Colonic mucosa (tissue), 4 donors: ENCODE measurements around the gene SEPTIN3. TPM values are rescaled to one million over a fixed set of nuclear protein-coding genes. Genes with fewer than 3 reads are reported as not detected.

Source experiments
- DNase-seq: peaks from one replicate; pipeline ENCODE4 v3.0.0-alpha.2; 2020
- H3K27ac ChIP-seq: fragments of 200-600 bp; one replicate; pipeline ENCODE4 v1.8.0; 2021
- H3K27me3 ChIP-seq: fragments of 200-600 bp; one replicate; pipeline ENCODE4 v1.8.0; 2021
- H3K36me3 ChIP-seq: fragments of 200-600 bp; one replicate; pipeline ENCODE4 v1.8.0; 2021
- H3K4me1 ChIP-seq: fragments of 200-600 bp; one replicate; pipeline ENCODE4 v1.8.0; 2021; ENCODE audit warnings: mild to moderate bottlenecking
- H3K4me3 ChIP-seq: fragments of 200-600 bp; one replicate; pipeline ENCODE4 v1.8.0; 2021
- H3K9ac ChIP-seq, 2 donors: one replicate each; pipeline ENCODE4 v1.7.0; 2013; ENCODE audit warnings: control low read depth in 2 of 2, low read depth in 2 of 2, low read length in 2 of 2
- H3K9me3 ChIP-seq: fragments of 200-600 bp; one replicate; pipeline ENCODE4 v1.8.0; 2021
- CTCF ChIP-seq: fragments of 200-600 bp; IDR thresholded peaks from one replicate; pipeline ENCODE4 v1.8.0; 2022; ENCODE audit warnings: antibody characterized with exemption, mild to moderate bottlenecking
- intact Hi-C: fragments of 100-400 bp; cut with DNase I; formaldehyde crosslinking; loops from one replicate; pipeline ENCODE4 v1.14.1; 2022
- total RNA-seq, 2 donors: library from RNA; stranded (reverse); fragmentation: NEBNext Ultra II Directional in 1 of 2; extraction: Animal tissue kit (Norgen Biotek cat#: 25700) in 1 of 2; gene quantifications; one replicate each; pipeline ENCODE4 v1.2.1, GENCODE V29; 2021
- donor health status: healthy.
- donor health status: DM: no; HTN: no; CAD: no.
- donor health status: DM: no; HTN: no; CAD: no.

Gene SEPTIN3
- total RNA-seq, 2 donors from 2014 or later, result 0.20 to 0.69 TPM

- intact Hi-C loops, result no loop called here
- no peak for DNase-seq
Measured at GRCh38 chr22:41935015-41935351, 34.3 kb upstream of the SEPTIN3 start.

DNA sequence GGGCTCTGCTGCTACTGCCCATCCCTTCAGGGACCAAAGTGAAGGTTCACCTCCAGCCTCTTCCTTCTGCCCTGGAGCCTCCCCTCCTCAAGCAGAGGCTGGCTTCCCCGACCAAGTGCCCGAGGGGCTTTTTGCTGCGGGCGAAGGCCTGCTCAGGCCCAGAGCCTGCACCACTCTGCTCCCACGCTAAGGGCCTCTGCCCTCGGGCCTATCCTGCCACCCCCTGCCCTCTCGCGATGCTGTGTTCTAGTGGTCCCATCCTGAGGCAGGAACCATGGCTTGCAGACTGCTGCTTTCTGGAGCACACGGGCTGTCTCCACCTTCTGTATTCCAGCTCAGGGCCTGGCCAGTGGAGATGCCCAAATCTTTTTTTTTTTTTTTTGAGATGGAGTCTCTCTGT, 33.7 kb upstream of the SEPTIN3 start:
- H3K27ac ChIP-seq, result no peak overlapping the region
- no peaks in the 10 kb centered on the region for H3K36me3 ChIP-seq

More at GRCh38 chr22:41935015-41935351, 34.3 kb upstream of the SEPTIN3 start:
- H3K9ac ChIP-seq, result no peak overlapping the region
- TF ChIP-seq CTCF, result no peak
- H3K36me3 ChIP-seq, result no peaks in the 10 kb centered on the region
- no peak overlapping the region for H3K27ac ChIP-seq
- no peaks in the 10 kb centered on the region for H3K27me3 ChIP-seq
- H3K4me3 ChIP-seq, result no peak overlapping the region
- H3K4me1 ChIP-seq, result no peaks in the 10 kb centered on the region
- H3K9me3 ChIP-seq, result no peaks in the 10 kb centered on the region

DNA sequence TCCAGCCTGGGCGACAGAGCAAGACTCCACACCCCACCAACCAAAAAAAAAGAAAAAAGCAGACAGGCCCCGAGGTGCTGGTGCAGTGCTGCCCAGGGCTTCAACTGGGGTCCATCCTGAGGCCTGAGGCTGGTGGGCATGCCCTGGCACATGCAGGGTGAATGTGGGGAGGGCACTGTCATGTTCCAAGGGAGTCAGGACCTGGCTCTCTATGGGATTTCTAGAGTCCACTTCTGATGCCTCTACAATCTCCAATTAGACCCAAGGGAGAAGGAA, 32.4 kb upstream of the SEPTIN3 start:
- H3K4me1 ChIP-seq, result no peaks in the 10 kb centered on the region

More for the DNA sequence above, 33.7 kb upstream of the SEPTIN3 start:
- no peak for DNase-seq
- Histone ChIP-seq H3K27me3 (no peaks in the 10 kb centered on the region), H3K4me3 (no peak overlapping the region), H3K9me3 (no peaks in the 10 kb centered on the region), H3K9ac (no peak overlapping the region), H3K4me1 (no peaks in the 10 kb centered on the region)
- TF ChIP-seq CTCF, result no peak
- intact Hi-C loops, result no loop called here

GRCh38 chr22:41939981-41940831, 29.0 kb upstream of the SEPTIN3 start:
- intact Hi-C loops, result loop anchor here (2.0 to 5.0 kb wide), 3 partner anchors 117 to 243 kb away; partner anchors contain the start of gene MEI1
- peak; percentile 95 for DNase-seq
- Histone ChIP-seq H3K9me3 (no peaks in the 10 kb centered on the region), H3K36me3 (no peaks in the 10 kb centered on the region), H3K9ac (peak overlapping the region; percentile 51 to 77), H3K27ac (peak overlapping the region; percentile 91), H3K27me3 (no peaks in the 10 kb centered on the region), H3K4me1 (no peaks in the 10 kb centered on the region), H3K4me3 (no peak overlapping the region)
- TF ChIP-seq CTCF, result no peak

More for the DNA sequence above, 32.4 kb upstream of the SEPTIN3 start:
- no peaks in the 10 kb centered on the region for H3K9me3 ChIP-seq
- H3K36me3 ChIP-seq, result no peaks in the 10 kb centered on the region
- no peak for DNase-seq
- H3K9ac ChIP-seq, result no peak overlapping the region
- no peak for TF ChIP-seq CTCF
- H3K27ac ChIP-seq, result no peak overlapping the region
- intact Hi-C loops, result no loop called here
- H3K27me3 ChIP-seq, result no peaks in the 10 kb centered on the region
- no peak overlapping the region for H3K4me3 ChIP-seq

DNA sequence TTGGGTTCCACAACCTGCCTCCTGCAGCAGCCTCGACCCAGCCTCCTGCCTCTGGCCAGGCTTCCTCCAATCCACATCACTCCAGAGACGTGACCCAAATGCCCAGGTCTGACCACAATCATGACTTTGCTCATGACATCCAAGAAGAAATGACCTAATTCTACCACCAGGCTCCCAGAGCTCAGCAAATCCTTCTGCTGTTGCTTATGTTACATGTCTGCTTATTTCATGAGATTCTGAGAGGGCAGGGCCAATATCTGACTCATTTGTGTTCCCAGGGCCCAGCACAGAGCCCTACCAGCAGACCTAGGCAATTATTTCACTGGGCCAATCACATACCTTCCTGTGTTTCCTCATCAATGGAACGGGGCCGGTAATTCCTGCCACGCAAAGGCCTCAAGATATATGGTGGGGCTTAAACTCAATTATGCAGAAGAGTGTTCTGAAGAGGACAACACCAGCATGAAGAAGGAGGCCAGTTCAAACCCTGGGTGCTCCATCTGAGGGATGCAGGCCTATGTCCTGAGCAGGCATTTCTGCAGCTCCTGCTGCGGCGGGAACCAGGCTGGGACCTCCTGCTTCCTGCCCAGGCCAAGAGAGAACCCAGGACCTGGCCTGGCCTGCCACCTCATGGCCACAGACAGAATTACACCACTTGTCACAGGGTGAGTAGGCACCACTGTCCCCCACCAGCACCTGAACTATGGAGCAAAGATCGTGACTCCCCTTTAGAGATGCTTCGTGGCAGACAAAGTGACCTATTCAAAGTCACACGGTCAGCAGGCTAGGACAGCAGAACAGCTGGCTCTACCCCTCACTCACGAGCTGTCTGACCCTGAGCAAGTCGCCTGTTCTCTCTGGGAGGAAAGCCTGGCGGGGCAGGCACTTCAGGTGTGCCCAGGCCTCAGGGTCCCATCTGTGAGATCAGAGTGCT, 28.1 kb upstream of the SEPTIN3 start:
- H3K9me3 ChIP-seq, result no peaks in the 10 kb centered on the region
- H3K4me3 ChIP-seq, result no peak overlapping the region
- TF ChIP-seq CTCF, result peak; percentile 92
- H3K27me3 ChIP-seq, result no peaks in the 10 kb centered on the region
- intact Hi-C loops, result loop anchor here (2.0 to 5.0 kb wide), 3 partner anchors 118 to 244 kb away; partner anchors contain the start of gene MEI1
- H3K27ac ChIP-seq, result peak overlapping the region; percentile 91
- H3K4me1 ChIP-seq, result peaks cover 8% of the 10 kb centered on the region
- peak overlapping the region; percentile 51 to 77 for H3K9ac ChIP-seq
- no peaks in the 10 kb centered on the region for H3K36me3 ChIP-seq
- peak; percentile 89 for DNase-seq
